Thyroid gland (tissue), 4 donors: Measurements from ENCODE around the gene CCDC180. TPM values are rescaled to one million over a fixed set of nuclear protein-coding genes. Genes with fewer than 3 reads are reported as not detected.

ENCODE experiments used
- DNase-seq, 2 donors: peaks; one replicate each; pipeline ENCODE4 v3.0.0-alpha.2; 2019
- H3K27ac ChIP-seq, 3 donors: fragments of 200-600 bp; sonication (generic); 1 replicate in 2 of 3; 2 replicates in 1 of 3; pipeline ENCODE4 v1.5.1; 2016 to 2019; ENCODE audit warnings: mild to moderate bottlenecking in 1 of 3, moderate library complexity in 1 of 3
- H3K27me3 ChIP-seq: fragments of 200-600 bp; sonication (generic); one replicate; pipeline ENCODE4 v1.5.1; 2019
- H3K36me3 ChIP-seq, 2 donors: fragments of 200-600 bp; sonication (generic); one replicate each; pipeline ENCODE4 v1.5.1; 2016 to 2019
- H3K4me1 ChIP-seq, 2 donors: fragments of 200-600 bp; sonication (generic); one replicate each; pipeline ENCODE4 v1.5.1; 2017 to 2019
- H3K4me3 ChIP-seq, 3 donors: fragments of 200-600 bp; sonication (generic); replicated peaks in 1 of 3; 1 replicate in 2 of 3; 2 replicates in 1 of 3; pipeline ENCODE4 v1.5.1; 2016; ENCODE audit warnings: mild to moderate bottlenecking in 1 of 3
- H3K9me3 ChIP-seq: fragments of 200-600 bp; sonication (generic); one replicate; pipeline ENCODE4 v1.5.1; 2017
- CTCF ChIP-seq, 6 experiments: fragments of 200-600 bp in 3 of 6; fragments of 450-650 bp in 3 of 6; sonication (generic) in 3 of 6; IDR thresholded peaks; one replicate each; pipeline ENCODE4 v1.5.1; 2016 to 2019; ENCODE audit warnings: antibody characterized with exemption in 6 of 6, mild to moderate bottlenecking in 2 of 6, inconsistent platforms in 1 of 6, moderate library complexity in 1 of 6
- POLR2A ChIP-seq, 2 donors: fragments of 450-650 bp; IDR thresholded peaks; one replicate each; pipeline ENCODE4 v1.6.1; 2017; ENCODE audit warnings: antibody characterized with exemption in 2 of 2, mild to moderate bottlenecking in 2 of 2, moderate library complexity in 1 of 2
- WGBS, 2 donors: methylation state at CpG; one replicate each; pipeline ENCODE4 v1.1.5; 2017; 5-methylcytosine and 5-hydroxymethylcytosine counted together
- intact Hi-C: fragments of 100-400 bp; cut with DNase I; formaldehyde crosslinking; loops from one replicate; pipeline ENCODE4 v1.15.1; 2023
- total RNA-seq, 4 donors: library from RNA; depleted of rRNA; stranded (reverse); fragments of >200 nt; gene quantifications; one replicate each; pipeline ENCODE4 v1.2.3, GENCODE V29; 2016

The CCDC180 gene
- total RNA-seq, 4 donors from 2014 or later = 5.2 to 33.0 (median 11.0) TPM

GRCh38 chr9:97310023-97310422 lies 2.6 kb downstream of the CCDC180 start:
- no peaks in the 10 kb centered on the region for H3K27me3 ChIP-seq
- no peak overlapping the region for H3K27ac ChIP-seq
- no peaks in the 10 kb centered on the region for H3K9me3 ChIP-seq
- H3K4me3 ChIP-seq = no peak overlapping the region
- DNase-seq = no peak
- intact Hi-C loops = no loop called here
- TF ChIP-seq CTCF (IDR thresholded peaks at IDR 0.05) = no peak
- no peak for TF ChIP-seq POLR2A (IDR thresholded peaks at IDR 0.05)
- peaks cover 25 to 28% of the 10 kb centered on the region in 2 donors for H3K4me1 ChIP-seq
- peaks cover 0 to 7% of the 10 kb centered on the region in 2 donors for H3K36me3 ChIP-seq
- 74 to 83% methylated on average over 2 of the region's 2 CpGs for WGBS, 2 donors

GRCh38 chr9:97310896-97311295 lies 3.4 kb downstream of the CCDC180 start:
- no peak for DNase-seq
- H3K27ac ChIP-seq = no peak overlapping the region
- peaks cover 4 to 7% of the 10 kb centered on the region in 2 donors for H3K36me3 ChIP-seq
- no peaks in the 10 kb centered on the region for H3K27me3 ChIP-seq
- peaks cover 25 to 28% of the 10 kb centered on the region in 2 donors for H3K4me1 ChIP-seq
- no peaks in the 10 kb centered on the region for H3K9me3 ChIP-seq
- H3K4me3 ChIP-seq = no peak overlapping the region
- 92 to 100% methylated on average over 2 of the region's 2 CpGs for WGBS, 2 donors
- no peak for TF ChIP-seq CTCF (IDR thresholded peaks at IDR 0.05)
- TF ChIP-seq POLR2A (IDR thresholded peaks at IDR 0.05) = no peak
- intact Hi-C loops = no loop called here

GRCh38 chr9:97311798-97312500 lies 4.5 kb downstream of the CCDC180 start:
- DNase-seq = peak in 1 of 2 donors; percentile 42
- H3K36me3 ChIP-seq = peaks cover 10 to 13% of the 10 kb centered on the region in 2 donors
- H3K27ac ChIP-seq = no peak overlapping the region
- 71 to 77% methylated on average over 10 to 12 of the region's 12 CpGs for WGBS, 2 donors
- TF ChIP-seq POLR2A (IDR thresholded peaks at IDR 0.05) (no peak), CTCF (IDR thresholded peaks at IDR 0.05) (no peak)
- H3K27me3 ChIP-seq = no peaks in the 10 kb centered on the region
- no peak overlapping the region for H3K4me3 ChIP-seq
- H3K4me1 ChIP-seq = peaks cover 24 to 27% of the 10 kb centered on the region in 2 donors
- no peaks in the 10 kb centered on the region for H3K9me3 ChIP-seq
- intact Hi-C loops = no loop called here

GRCh38 chr9:97312556-97312955 lies 5.1 kb downstream of the CCDC180 start:
- Histone ChIP-seq H3K4me1 (peaks cover 19 to 21% of the 10 kb centered on the region in 2 donors), H3K4me3 (no peak overlapping the region), H3K27me3 (no peaks in the 10 kb centered on the region), H3K27ac (peak overlapping the region; percentile 46 to 55 (median 54)), H3K9me3 (no peaks in the 10 kb centered on the region), H3K36me3 (peaks cover 10 to 17% of the 10 kb centered on the region in 2 donors)
- intact Hi-C loops = no loop called here
- TF ChIP-seq POLR2A (IDR thresholded peaks at IDR 0.05) = no peak
- TF ChIP-seq CTCF (IDR thresholded peaks at IDR 0.05) = no peak
- DNase-seq = no peak
- 84 to 95% methylated on average over 5 of the region's 5 CpGs for WGBS, 2 donors

- Histone ChIP-seq H3K4me3 (no peak overlapping the region), H3K4me1 (peaks cover 12 to 16% of the 10 kb centered on the region in 2 donors), H3K27ac (peak overlapping the region; percentile 46 to 55 (median 54)), H3K27me3 (no peaks in the 10 kb centered on the region), H3K36me3 (peaks cover 10 to 17% of the 10 kb centered on the region in 2 donors), H3K9me3 (no peaks in the 10 kb centered on the region)
- TF ChIP-seq POLR2A (IDR thresholded peaks at IDR 0.05) (no peak), CTCF (IDR thresholded peaks at IDR 0.05) (no peak)
- intact Hi-C loops = no loop called here
- WGBS, 2 donors = 41 to 42% methylated on average over 4 of the region's 4 CpGs
- peak; percentile 67 to 88 for DNase-seq
These were observed 5.8 kb downstream of the CCDC180 start for GRCh38 chr9:97313243-97313642.
